Right atrium auricular region (tissue), 2 donors: ENCODE data around the gene ABHD1. TPM values are rescaled to one million over a fixed set of nuclear protein-coding genes. Genes with fewer than 3 reads are reported as not detected.
A peak's percentile ranks its signal among the peaks of the same experiment; 100 is the strongest.

ENCODE experiments used
- DNase-seq: peaks from one replicate; pipeline ENCODE4 v3.0.0-alpha.2; 2019; ENCODE audit warnings: low spot score
- H3K27ac ChIP-seq, 2 donors: fragments of 200-600 bp; sonication (generic); 1 replicate in 1 of 2; 2 replicates in 1 of 2; pipeline ENCODE4 v1.5.1; 2016 to 2019
- H3K27me3 ChIP-seq, 2 donors: fragments of 200-600 bp; sonication (generic); one replicate each; pipeline versions ENCODE4 v1.5.1 to v1.6.0; 2017 to 2019
- H3K36me3 ChIP-seq: fragments of 200-600 bp; sonication (generic); one replicate; pipeline ENCODE4 v1.5.1; 2016
- H3K4me1 ChIP-seq, 2 donors: fragments of 200-600 bp; sonication (generic); one replicate each; pipeline versions ENCODE4 v1.5.1 to v1.6.0; 2017 to 2019
- H3K4me3 ChIP-seq, 2 donors: fragments of 200-600 bp; sonication (generic); 1 replicate in 1 of 2; 2 replicates in 1 of 2; pipeline ENCODE4 v1.5.1; 2017 to 2019; ENCODE audit warnings: mild to moderate bottlenecking in 1 of 2, moderate library complexity in 1 of 2
- H3K9me3 ChIP-seq, 2 donors: fragments of 200-600 bp; sonication (generic); one replicate each; pipeline ENCODE4 v1.5.1; 2019
- total RNA-seq, 2 donors: library from RNA; depleted of rRNA; stranded (reverse); fragments of >200 nt; gene quantifications; one replicate each; pipeline ENCODE4 v1.1.0, GENCODE V29; 2016
- TF ChIP-seq, protein P1 (sequence below), 2 donors: fragments of 200-600 bp; sonication (generic); IDR thresholded peaks; one replicate each; pipeline ENCODE4 v1.5.1; 2019; ENCODE audit warnings: antibody characterized with exemption in 2 of 2

ABHD1 gene
- total RNA-seq, 2 donors from 2014 or later, result 0.90 to 1.0 TPM

DNA sequence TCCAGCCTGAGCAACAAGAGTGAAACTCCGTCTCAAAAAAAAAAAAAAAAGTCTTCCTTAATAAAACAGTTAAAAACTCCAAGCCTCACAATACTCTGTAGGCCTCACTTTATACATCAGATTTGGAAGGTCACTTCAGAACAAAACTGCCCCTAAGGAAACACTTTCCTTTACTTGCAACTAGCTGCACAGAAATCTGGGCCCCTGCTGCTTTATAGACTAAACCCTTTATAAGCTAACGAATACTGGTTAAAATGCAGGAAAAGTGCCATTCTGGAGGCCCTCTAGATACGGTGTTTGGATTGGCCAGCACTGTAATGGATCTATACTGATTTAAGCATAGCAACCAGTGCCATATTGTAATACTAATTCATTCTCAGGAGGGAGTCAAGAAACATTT is 1.5 kb downstream of the ABHD1 start:
- no peak overlapping the region for H3K27ac ChIP-seq
- H3K4me1 ChIP-seq, result peaks cover 0 to 12% of the 10 kb centered on the region in 2 donors
- H3K4me3 ChIP-seq, result no peak overlapping the region
- H3K36me3 ChIP-seq, result peaks cover 9% of the 10 kb centered on the region
- H3K27me3 ChIP-seq, result no peaks in the 10 kb centered on the region
- H3K9me3 ChIP-seq, result no peaks in the 10 kb centered on the region
- TF ChIP-seq, protein P1, sequence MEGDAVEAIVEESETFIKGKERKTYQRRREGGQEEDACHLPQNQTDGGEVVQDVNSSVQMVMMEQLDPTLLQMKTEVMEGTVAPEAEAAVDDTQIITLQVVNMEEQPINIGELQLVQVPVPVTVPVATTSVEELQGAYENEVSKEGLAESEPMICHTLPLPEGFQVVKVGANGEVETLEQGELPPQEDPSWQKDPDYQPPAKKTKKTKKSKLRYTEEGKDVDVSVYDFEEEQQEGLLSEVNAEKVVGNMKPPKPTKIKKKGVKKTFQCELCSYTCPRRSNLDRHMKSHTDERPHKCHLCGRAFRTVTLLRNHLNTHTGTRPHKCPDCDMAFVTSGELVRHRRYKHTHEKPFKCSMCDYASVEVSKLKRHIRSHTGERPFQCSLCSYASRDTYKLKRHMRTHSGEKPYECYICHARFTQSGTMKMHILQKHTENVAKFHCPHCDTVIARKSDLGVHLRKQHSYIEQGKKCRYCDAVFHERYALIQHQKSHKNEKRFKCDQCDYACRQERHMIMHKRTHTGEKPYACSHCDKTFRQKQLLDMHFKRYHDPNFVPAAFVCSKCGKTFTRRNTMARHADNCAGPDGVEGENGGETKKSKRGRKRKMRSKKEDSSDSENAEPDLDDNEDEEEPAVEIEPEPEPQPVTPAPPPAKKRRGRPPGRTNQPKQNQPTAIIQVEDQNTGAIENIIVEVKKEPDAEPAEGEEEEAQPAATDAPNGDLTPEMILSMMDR (IDR thresholded peaks at IDR 0.05), result no peak
- no peak for DNase-seq

DNA sequence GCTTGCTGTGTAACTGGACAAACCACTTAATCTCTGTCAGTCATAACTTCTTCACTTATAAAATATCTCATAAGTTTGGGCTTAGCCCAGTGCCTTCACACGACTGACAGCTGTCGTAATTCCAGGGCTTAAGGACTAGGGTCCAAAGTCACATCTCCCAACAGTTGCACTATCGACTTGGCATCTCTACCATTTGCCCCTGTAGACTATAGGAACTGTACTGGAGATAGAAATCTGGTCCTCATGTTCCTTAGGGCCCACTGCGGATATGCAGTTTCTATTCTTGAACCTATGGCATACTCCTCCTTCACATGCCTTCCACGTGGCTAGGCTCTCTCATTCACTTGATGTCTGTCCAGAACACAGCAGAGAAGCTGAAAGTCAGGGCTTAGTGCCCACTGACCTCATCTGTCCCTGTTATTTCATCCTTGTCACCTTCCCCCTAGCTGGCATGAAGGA is 2.7 kb downstream of the ABHD1 start:
- peaks cover 21% of the 10 kb centered on the region for H3K36me3 ChIP-seq
- peaks cover 0 to 12% of the 10 kb centered on the region in 2 donors for H3K4me1 ChIP-seq
- TF ChIP-seq, protein P1 (IDR thresholded peaks at IDR 0.05), result no peak
- no peaks in the 10 kb centered on the region for H3K9me3 ChIP-seq
- no peak for DNase-seq
- no peak overlapping the region for H3K4me3 ChIP-seq
- peak overlapping the region in 1 of 2 donors; percentile 23 for H3K27ac ChIP-seq
- H3K27me3 ChIP-seq, result no peaks in the 10 kb centered on the region

DNA sequence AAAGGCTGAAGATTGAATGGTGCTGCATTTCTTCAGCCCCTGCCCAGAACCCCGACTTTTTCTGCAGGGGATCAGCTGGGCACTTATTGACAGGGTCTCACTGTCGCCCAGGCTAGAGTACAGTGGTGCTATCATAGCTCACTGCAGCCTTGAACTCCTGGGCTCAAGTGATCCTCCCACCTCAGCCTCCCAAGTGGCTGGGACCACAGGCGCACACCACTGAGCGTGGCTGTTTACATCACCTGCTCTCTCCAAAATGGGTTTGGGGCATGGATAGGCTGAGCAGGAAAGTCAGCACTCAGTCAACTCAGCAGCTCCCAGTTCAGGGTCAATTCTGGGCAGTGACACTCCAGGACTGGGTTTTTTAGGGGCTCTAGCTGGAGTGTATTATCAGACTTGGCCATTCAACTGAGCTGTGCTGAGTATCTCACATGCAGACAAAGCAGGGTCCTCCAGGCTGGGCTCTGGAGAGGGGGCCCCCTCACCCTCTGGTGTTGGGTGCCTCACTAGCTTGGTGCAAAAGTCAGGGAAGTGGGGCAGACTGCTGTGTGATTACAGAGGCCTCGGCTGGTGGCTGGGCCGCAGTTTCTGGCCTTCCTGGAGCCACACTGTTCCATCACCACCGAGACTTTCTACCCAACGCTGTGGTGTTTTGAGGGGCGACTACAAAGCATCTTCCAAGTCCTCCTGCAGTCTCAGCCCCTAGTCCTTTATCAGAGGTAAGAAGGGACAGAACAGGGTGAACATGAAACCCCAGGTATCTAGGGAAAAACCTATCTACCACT is 4.5 kb downstream of the ABHD1 start:
- no peaks in the 10 kb centered on the region for H3K9me3 ChIP-seq
- no peak overlapping the region for H3K27ac ChIP-seq
- no peak for DNase-seq
- H3K36me3 ChIP-seq, result peaks cover 34% of the 10 kb centered on the region
- TF ChIP-seq, protein P1 (IDR thresholded peaks at IDR 0.05), result no peak
- H3K27me3 ChIP-seq, result no peaks in the 10 kb centered on the region
- no peak overlapping the region for H3K4me3 ChIP-seq
- peaks cover 0 to 17% of the 10 kb centered on the region in 2 donors for H3K4me1 ChIP-seq

DNA sequence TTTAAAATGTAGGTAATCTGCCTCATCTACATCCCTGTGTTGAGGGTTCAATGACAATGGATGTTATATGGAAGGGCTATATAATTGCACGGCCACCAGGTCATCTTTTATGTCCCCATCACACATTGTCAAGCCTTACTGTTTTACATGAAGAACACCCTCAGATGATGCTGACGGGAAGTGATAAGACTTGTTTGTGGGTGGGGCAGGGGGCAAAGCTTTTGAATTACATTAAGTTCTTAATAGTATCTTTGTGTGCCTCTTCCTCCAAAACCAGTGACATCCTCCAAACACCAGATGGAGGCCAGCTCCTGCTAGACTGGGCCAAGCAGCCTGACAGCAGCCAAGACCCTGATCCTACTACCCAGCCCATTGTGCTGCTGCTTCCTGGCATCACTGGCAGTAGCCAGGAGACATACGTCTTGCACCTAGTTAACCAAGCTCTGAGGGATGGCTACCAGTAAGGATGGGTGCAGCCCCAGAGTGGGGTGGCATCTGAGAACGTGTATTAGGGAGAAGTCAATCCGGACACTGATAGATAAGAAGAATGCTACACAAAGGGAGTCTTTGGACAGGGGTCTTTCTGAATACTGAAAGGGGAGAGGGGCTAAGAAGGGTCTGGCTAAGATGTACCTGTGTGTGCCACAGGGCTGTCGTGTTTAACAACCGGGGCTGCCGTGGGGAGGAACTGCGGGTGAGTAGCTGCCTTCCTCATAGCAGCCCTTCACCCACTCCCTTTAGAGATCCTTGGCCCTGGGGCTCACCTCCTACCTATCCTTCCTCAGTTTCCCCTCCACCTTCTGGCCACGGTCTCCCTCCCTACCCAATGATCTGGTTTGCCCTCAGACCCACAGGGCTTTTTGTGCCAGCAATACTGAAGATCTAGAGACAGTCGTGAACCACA is 5.3 kb downstream of the ABHD1 start:
- H3K36me3 ChIP-seq, result peaks cover 34% of the 10 kb centered on the region
- H3K9me3 ChIP-seq, result no peaks in the 10 kb centered on the region
- no peak overlapping the region for H3K4me3 ChIP-seq
- no peaks in the 10 kb centered on the region for H3K27me3 ChIP-seq
- TF ChIP-seq, protein P1 (IDR thresholded peaks at IDR 0.05), result no peak
- H3K4me1 ChIP-seq, result peaks cover 0 to 20% of the 10 kb centered on the region in 2 donors
- H3K27ac ChIP-seq, result no peak overlapping the region
- no peak for DNase-seq

DNA sequence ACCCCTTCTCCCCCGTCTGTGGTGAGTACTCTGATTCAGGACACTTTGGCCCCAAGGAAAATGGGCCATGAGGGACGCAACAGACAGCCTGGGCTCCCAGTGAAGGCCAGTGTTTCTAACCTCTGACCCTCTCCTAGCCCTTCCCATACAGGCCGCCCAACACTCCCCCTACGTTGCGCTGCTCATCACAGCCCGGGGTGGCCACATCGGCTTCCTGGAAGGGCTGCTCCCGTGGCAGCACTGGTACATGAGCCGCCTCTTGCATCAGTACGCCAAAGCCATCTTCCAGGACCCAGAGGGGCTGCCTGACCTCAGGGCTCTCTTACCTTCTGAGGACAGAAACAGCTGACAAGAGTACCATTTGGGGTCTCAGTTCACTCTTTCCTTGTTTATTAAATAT is 6.8 kb downstream of the ABHD1 start:
- DNase-seq, result no peak
- TF ChIP-seq, protein P1 (IDR thresholded peaks at IDR 0.05), result no peak
- Histone ChIP-seq H3K27me3 (no peaks in the 10 kb centered on the region), H3K9me3 (no peaks in the 10 kb centered on the region), H3K4me1 (peaks cover 0 to 23% of the 10 kb centered on the region in 2 donors), H3K4me3 (no peak overlapping the region), H3K27ac (no peak overlapping the region), H3K36me3 (peaks cover 34% of the 10 kb centered on the region)
